HepG2 (cell line): ENCODE measurements around the gene FAIM.

Experiments
- CREB1 ChIP-seq, 2 experiments: fragments of 450-650 bp in 1 of 2; IDR thresholded peaks; 2 replicates each; pipeline ENCODE4 v1.6.1; 2016 to 2017; ENCODE audit warnings: control low read depth in 1 of 2, mild to moderate bottlenecking in 1 of 2, missing compliant biosample characterization in 1 of 2, missing genetic modification characterization in 1 of 2
- MAFG ChIP-seq: sonication (generic); formaldehyde crosslinking; IDR thresholded peaks from 2 replicates; pipeline ENCODE4 v1.5.1; 2020; ENCODE audit warnings: mild to moderate bottlenecking, missing genetic modification reagents
- NRL ChIP-seq: sonication (generic); formaldehyde crosslinking; IDR thresholded peaks from 2 replicates; pipeline ENCODE4 v1.5.0; 2020; ENCODE audit warnings: missing genetic modification reagents, mild to moderate bottlenecking, moderate library complexity, borderline replicate concordance
- ONECUT2 ChIP-seq: sonication (generic); formaldehyde crosslinking; IDR thresholded peaks from 2 replicates; pipeline ENCODE4 v1.4.0; 2020; ENCODE audit warnings: missing genetic modification reagents
- PATZ1 ChIP-seq: sonication (generic); formaldehyde crosslinking; IDR thresholded peaks from 2 replicates; pipeline ENCODE4 v1.4.0; 2020; ENCODE audit warnings: missing genetic modification reagents
- RARA ChIP-seq: IDR thresholded peaks from 2 replicates; pipeline ENCODE4 v1.6.1; 2016; ENCODE audit warnings: missing genetic modification reagents, missing compliant biosample characterization
- SIN3A ChIP-seq: IDR thresholded peaks from 2 replicates; pipeline ENCODE4 v1.6.1; 2011; ENCODE audit warnings: low read depth, mild to moderate bottlenecking, control low read depth, low read length, borderline replicate concordance
- TOE1 ChIP-seq: sonication (generic); formaldehyde crosslinking; IDR thresholded peaks from 2 replicates; pipeline ENCODE4 v1.4.0; 2020; ENCODE audit warnings: mild to moderate bottlenecking, missing genetic modification reagents
- USF2 ChIP-seq, 2 experiments: sonication (generic) in 1 of 2; formaldehyde crosslinking in 1 of 2; IDR thresholded peaks; 2 replicates each; pipeline versions ENCODE4 v1.5.1 to v1.6.1; 2011 to 2020; ENCODE audit warnings: borderline replicate concordance in 1 of 2, low read depth in 1 of 2, low read length in 1 of 2, mild to moderate bottlenecking in 1 of 2, missing genetic modification reagents in 1 of 2, moderate library complexity in 1 of 2
- ZNF800 ChIP-seq: sonication (generic); formaldehyde crosslinking; IDR thresholded peaks from 2 replicates; pipeline ENCODE4 v1.4.0; 2020; ENCODE audit warnings: missing genetic modification reagents

- TF ChIP-seq PATZ1 (no peak), RARA (no peak), USF2 (IDR thresholded peaks at IDR 0.05; ENCODE audit: low read depth, low read length) (no peak), USF2 (CRISPR knock-in tag; IDR thresholded peaks at IDR 0.05; ENCODE audit: borderline replicate concordance) (no peak), CREB1 (IDR thresholded peaks at IDR 0.05) (no peak), CREB1 (CRISPR knock-in tag; IDR thresholded peaks at IDR 0.05) (no peak), MAFG (CRISPR knock-in tag) (no peak), ZNF800 (CRISPR knock-in tag) (no peak), SIN3A (no peak), TOE1 (CRISPR knock-in tag) (no peak), NRL (CRISPR knock-in tag) (no peak), ONECUT2 (CRISPR knock-in tag) (no peak)
Measured at GRCh38 chr3:138675393-138675792, 66.8 kb downstream of the FAIM start.
